GM12878 (cell line): Measurements from ENCODE around the gene ARHGAP45. TPM values are rescaled to one million over a fixed set of nuclear protein-coding genes. Genes with fewer than 3 reads are reported as not detected.

Experiments
- BRCA1 ChIP-seq: IDR thresholded peaks from 2 replicates; pipeline ENCODE4 v1.6.1; 2011; ENCODE audit warnings: low read depth, low read length, improper control_type of control experiment
- CBFB ChIP-seq: IDR thresholded peaks from 2 replicates; pipeline ENCODE4 v1.6.1; 2016; ENCODE audit warnings: antibody characterized with exemption, low read depth
- CHD2 ChIP-seq: IDR thresholded peaks from 2 replicates; pipeline ENCODE4 v1.6.1; 2011; ENCODE audit warnings: low read depth, low read length, improper control_type of control experiment, borderline replicate concordance
- CHD4 ChIP-seq: fragments of 200-600 bp; sonication (generic); IDR thresholded peaks from 2 replicates; pipeline ENCODE4 v1.6.1; 2016; ENCODE audit warnings: mild to moderate bottlenecking
- CREB1 ChIP-seq: IDR thresholded peaks from 2 replicates; pipeline ENCODE4 v1.6.1; 2012; ENCODE audit warnings: low read depth, mild to moderate bottlenecking, inconsistent platforms
- CREM ChIP-seq: IDR thresholded peaks from 2 replicates; pipeline ENCODE4 v1.6.1; 2014; ENCODE audit warnings: antibody characterized with exemption, low read depth
- CTCF ChIP-seq, 3 experiments: IDR thresholded peaks in 2 of 3; conservative IDR thresholded peaks in 1 of 3; 2 replicates each; pipeline ENCODE4 v1.5.1; 2011; ENCODE audit warnings: low read depth in 3 of 3, low read length in 3 of 3, mild to moderate bottlenecking in 3 of 3, control low read depth in 2 of 3, moderate library complexity in 2 of 3, inconsistent platforms in 1 of 3, mixed read lengths in 1 of 3; ENCODE audit not compliant: control insufficient read depth in 2 of 3, insufficient read depth in 1 of 3; ENCODE audit errors: extremely low read depth in 1 of 3
- DPF2 ChIP-seq: fragments of 450-650 bp; IDR thresholded peaks from 2 replicates; pipeline ENCODE4 v1.6.1; 2017; ENCODE audit warnings: mild to moderate bottlenecking
- EGR1 ChIP-seq, 2 experiments: IDR thresholded peaks; 1 replicate in 1 of 2; 2 replicates in 1 of 2; pipeline ENCODE4 v1.6.1; 2011 to 2012; ENCODE audit warnings: low read depth in 2 of 2, low read length in 2 of 2, borderline replicate concordance in 1 of 2, mild to moderate bottlenecking in 1 of 2, moderate library complexity in 1 of 2
- GATAD2B ChIP-seq: fragments of 450-650 bp; conservative IDR thresholded peaks from 2 replicates; pipeline ENCODE4 v1.6.1; 2017; ENCODE audit warnings: low read depth, mild to moderate bottlenecking, moderate library complexity
- IKZF1 ChIP-seq: fragments of 450-650 bp; conservative IDR thresholded peaks from 2 replicates; pipeline ENCODE4 v1.6.1; 2017; ENCODE audit warnings: antibody characterized with exemption, mild to moderate bottlenecking
- IKZF2 ChIP-seq, 2 experiments: fragments of 450-650 bp; IDR thresholded peaks; 2 replicates each; pipeline ENCODE4 v1.6.1; 2017; ENCODE audit warnings: mild to moderate bottlenecking in 2 of 2, moderate library complexity in 2 of 2
- IRF3 ChIP-seq: fragments of 450-650 bp; IDR thresholded peaks from 2 replicates; pipeline ENCODE4 v1.6.1; 2014; ENCODE audit warnings: mild to moderate bottlenecking
- KLF5 ChIP-seq: fragments of 450-650 bp; IDR thresholded peaks from 2 replicates; pipeline ENCODE4 v1.6.1; 2014; ENCODE audit warnings: mild to moderate bottlenecking; ENCODE audit not compliant: partially characterized antibody
- MXI1 ChIP-seq: fragments of 150-350 bp; IDR thresholded peaks from 2 replicates; pipeline ENCODE4 v1.6.1; 2011; ENCODE audit warnings: low read depth, mild to moderate bottlenecking, inconsistent platforms, low read length, improper control_type of control experiment
- NR2F1 ChIP-seq: fragments of 450-650 bp; conservative IDR thresholded peaks from 2 replicates; pipeline ENCODE4 v1.6.1; 2017; ENCODE audit warnings: mild to moderate bottlenecking
- POLR2AphosphoS2 ChIP-seq: IDR thresholded peaks from 2 replicates; pipeline ENCODE4 v1.6.1; 2011; ENCODE audit warnings: low read depth, mild to moderate bottlenecking, low read length, improper control_type of control experiment, moderate library complexity
- POU2F2 ChIP-seq: IDR thresholded peaks from 3 replicates; pipeline ENCODE4 v1.6.1; 2011; ENCODE audit warnings: low read depth, mild to moderate bottlenecking, low read length, borderline replicate concordance
- RELB ChIP-seq: fragments of 450-650 bp; IDR thresholded peaks from 2 replicates; pipeline ENCODE4 v1.6.1; 2017; ENCODE audit warnings: low read depth, mild to moderate bottlenecking, moderate library complexity
- SUPT20H ChIP-seq: IDR thresholded peaks from 2 replicates; pipeline ENCODE4 v1.6.1; 2011; ENCODE audit warnings: low read depth, mild to moderate bottlenecking, low read length, moderate library complexity, borderline replicate concordance; ENCODE audit not compliant: control insufficient read depth
- USF2 ChIP-seq: IDR thresholded peaks from 2 replicates; pipeline ENCODE4 v1.6.1; 2011; ENCODE audit warnings: low read depth, low read length, improper control_type of control experiment, borderline replicate concordance
- ZBTB11 ChIP-seq: fragments of 450-650 bp; formaldehyde crosslinking; IDR thresholded peaks from 2 replicates; pipeline ENCODE4 v1.5.0; 2022; ENCODE audit warnings: mild to moderate bottlenecking, missing genetic modification characterization
- polyA plus RNA-seq, 11 experiments: library from polyadenylated mRNA; depleted of rRNA in 4 of 11; unstranded in 6 of 11; stranded (reverse) in 5 of 11; fragments of >200 nt; fragmentation: Nextera tagmentation in 4 of 11; fragmentation: Illumina TruSeq in 1 of 11; extraction: Ambion mirVana in 4 of 11; extraction: Trizol in 1 of 11; gene quantifications; 1 replicate in 1 of 11; 2 replicates in 10 of 11; pipeline versions ENCODE4 v1.2.1 to v1.2.3, GENCODE V29; 2011 to 2016; ENCODE audit warnings: inconsistent platforms in 2 of 11, missing spikeins in 2 of 11, low read depth in 1 of 11
- total RNA-seq, 4 experiments: library from RNA; depleted of rRNA in 3 of 4; stranded (reverse); fragments of >200 nt in 3 of 4; fragmentation: Illumina TruSeq in 1 of 4; extraction: Trizol in 1 of 4; gene quantifications; 2 replicates each; pipeline versions ENCODE4 v1.2.1 to v1.2.3, GENCODE V29; 2013 to 2021

Gene ARHGAP45
- total and polyA plus RNA-seq, 10 of the 15 experiments (the other 5 are each of a cell fraction or from before 2014, with no cell fraction given): 1.4 to 151 (median 59.9) TPM

- no peak for TF ChIP-seq CHD4
- peak in 1 of 2 experiments; percentile 75; a peak in 2 of 3 replicates for TF ChIP-seq EGR1 (IDR thresholded peaks at IDR 0.05; ENCODE audit: borderline replicate concordance in 1 of 2, low read depth in 2 of 2, low read length in 2 of 2)
- no peak for TF ChIP-seq BRCA1
- TF ChIP-seq POLR2AphosphoS2: no peak
- TF ChIP-seq POU2F2: peak; percentile 99; the same call in 2 of the 3 replicates
- no peak for TF ChIP-seq USF2
- TF ChIP-seq IKZF1: peak; percentile 71
- TF ChIP-seq ZBTB11 (CRISPR knock-in tag): no peak
- TF ChIP-seq GATAD2B: peak; percentile 89
- peak; percentile 54; the same call in 1 of the 2 replicates for TF ChIP-seq CREM
- TF ChIP-seq NR2F1: peak; percentile 52
- 0 out of 2 replicates have a peak, but pooled peaks have one; percentile 27 for TF ChIP-seq CHD2
- no peak for TF ChIP-seq CBFB
- no peak for TF ChIP-seq RELB
- TF ChIP-seq IRF3: no peak
- TF ChIP-seq CREB1: peak; percentile 70
- no peak for TF ChIP-seq CTCF (IDR thresholded peaks at IDR 0.05 in 2 of 3, conservative IDR thresholded peaks at IDR 0.05 in 1 of 3; ENCODE audit: control insufficient read depth in 2 of 3, extremely low read depth in 1 of 3, insufficient read depth in 1 of 3, low read depth in 3 of 3, low read length in 3 of 3)
- TF ChIP-seq SUPT20H: no peak
- 0 out of 2 replicates have a peak, but pooled peaks have one; percentile 51 for TF ChIP-seq MXI1
- peak; percentile 24 for TF ChIP-seq KLF5
- TF ChIP-seq IKZF2 (IDR thresholded peaks at IDR 0.05): no peak
- TF ChIP-seq DPF2: peak; percentile 77
Measured at GRCh38 chr19:1020868-1021425, 46.0 kb upstream of the ARHGAP45 start, which contains the start of gene TMEM259 (continued).
